Panc1 (cell line): ENCODE measurements around the gene DEAF1. TPM values are rescaled to one million over a fixed set of nuclear protein-coding genes. Genes with fewer than 3 reads are reported as not detected.

Source experiments
- ATAC-seq: fragments of 200-7000 bp; cut with Tn5 transposase; 2 replicates; pipeline ENCODE4 v1.9.1; 2020; ENCODE audit warnings: mild to moderate bottlenecking, moderate library complexity
- BruUV-seq: library from RNA; stranded (reverse); fragments of 400-500 nt; replicated peaks from 2 replicates; lab custom pipeline; 2021; lab: Mats Ljungman, UMichigan
- CTCF ChIA-PET: fragments of 300-600 bp; sonication (Branson Sonifier 250); formaldehyde crosslinking; loops from one replicate; lab custom pipeline; 2022; ENCODE audit warnings: antibody characterized with exemption; lab: Charles Lee
- POLR2A ChIA-PET: fragments of 300-600 bp; sonication (Branson Sonifier 250); formaldehyde crosslinking; loops from one replicate; lab custom pipeline; 2022; ENCODE audit warnings: antibody characterized with exemption; lab: Charles Lee
- DNase-seq: peaks from one replicate; pipeline ENCODE4 v3.0.0-alpha.2; 2010; ENCODE audit warnings: low read depth, low spot score
- H3K27ac ChIP-seq: 2 replicates; pipeline ENCODE4 v1.5.1; 2011; ENCODE audit warnings: mild to moderate bottlenecking, low read length, inconsistent platforms
- H3K27me3 ChIP-seq: fragments of 200-500 bp; sonication (Bioruptor generic); 2 replicates; pipeline ENCODE4 v1.6.0; 2014; ENCODE audit warnings: low read length, inconsistent platforms; ENCODE audit not compliant: control insufficient read depth, insufficient read depth
- H3K36me3 ChIP-seq: fragments of 200-500 bp; sonication (Bioruptor generic); 2 replicates; pipeline ENCODE4 v1.5.1; 2014; ENCODE audit warnings: inconsistent platforms, mild to moderate bottlenecking, low read length, moderate library complexity; ENCODE audit not compliant: control insufficient read depth, insufficient read depth
- H3K4me1 ChIP-seq: 2 replicates; pipeline ENCODE4 v1.5.1; 2011; ENCODE audit warnings: inconsistent platforms, mild to moderate bottlenecking, low read length, moderate library complexity; ENCODE audit not compliant: control insufficient read depth, insufficient read depth
- H3K4me3 ChIP-seq, 2 experiments: 2 replicates each; pipeline ENCODE4 v1.5.1; 2011 to 2012; ENCODE audit warnings: low read depth in 2 of 2, low read length in 2 of 2, mild to moderate bottlenecking in 2 of 2, inconsistent platforms in 1 of 2, moderate library complexity in 1 of 2
- H3K9me3 ChIP-seq: fragments of 200-500 bp; sonication (Bioruptor generic); 2 replicates; pipeline ENCODE4 v1.5.1; 2014; ENCODE audit warnings: low read depth, mild to moderate bottlenecking, inconsistent platforms, low read length, moderate library complexity; ENCODE audit not compliant: control insufficient read depth, insufficient read depth
- POLR2AphosphoS5 ChIP-seq: IDR thresholded peaks from 2 replicates; pipeline ENCODE4 v1.6.1; 2012; ENCODE audit warnings: mild to moderate bottlenecking, low read depth, low read length, moderate library complexity
- SIN3A ChIP-seq: IDR thresholded peaks from 2 replicates; pipeline ENCODE4 v1.6.1; 2012; ENCODE audit warnings: low read depth, mild to moderate bottlenecking, low read length, moderate library complexity, borderline replicate concordance; ENCODE audit not compliant: insufficient read depth
- TCF7L2 ChIP-seq: IDR thresholded peaks from 2 replicates; pipeline ENCODE4 v1.6.1; 2011; ENCODE audit warnings: mild to moderate bottlenecking, low read depth, low read length, inconsistent platforms
- in situ Hi-C: cut with HindIII; loops from 2 replicates; pipeline ENCODE4 v1.10.0; 2016; ENCODE audit warnings: low sequenced_read_pairs, low pct_unique_long_range_greater_than_20kb
- intact Hi-C: fragments of 100-400 bp; cut with micrococcal nuclease; formaldehyde crosslinking; loops from one replicate; pipeline ENCODE4 v1.10.0; 2022; ENCODE audit not compliant: unreplicated experiment
- total RNA-seq: library from RNA; stranded (reverse); gene quantifications from one replicate; pipeline ENCODE4 v1.2.1, GENCODE V29; 2021; ENCODE audit not compliant: unreplicated experiment
- TF ChIP-seq, protein P1 (sequence below), 2 experiments: IDR thresholded peaks; 2 replicates each; pipeline ENCODE4 v1.6.1; 2011 to 2012; ENCODE audit warnings: low read depth in 2 of 2, control low read depth in 1 of 2, low read length in 1 of 2, mild to moderate bottlenecking in 1 of 2, moderate library complexity in 1 of 2; ENCODE audit not compliant: insufficient read depth in 1 of 2
- TF ChIP-seq, protein P2 (sequence below): fragments of 450-650 bp; IDR thresholded peaks from 2 replicates; pipeline ENCODE4 v1.5.1; 2017; ENCODE audit warnings: mild to moderate bottlenecking

The DEAF1 gene
- total RNA-seq, 1 experiment from 2014 or later = 105 TPM

DNA sequence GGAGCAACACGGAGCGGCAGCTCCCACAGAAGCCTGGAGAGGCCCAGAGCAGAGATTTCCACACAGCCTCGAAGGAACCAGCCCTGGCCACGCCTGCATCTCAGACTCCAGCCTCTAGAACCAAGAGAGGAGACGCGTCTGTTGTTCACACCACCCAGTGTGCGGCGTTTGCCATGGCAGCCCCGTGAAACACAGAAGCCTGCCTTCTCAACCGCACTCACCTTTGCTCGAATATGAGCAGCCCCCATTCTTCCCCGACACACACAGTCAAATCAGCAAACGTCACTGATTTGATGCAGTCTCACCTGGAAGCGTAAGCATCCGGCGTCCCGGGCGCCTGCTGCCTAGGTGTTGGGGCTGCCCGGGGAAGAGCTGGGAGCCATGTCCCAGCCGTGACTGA lies 38.0 kb upstream of the DEAF1 start:
- no TSS peak for BruUV-seq
- no peaks in the 10 kb centered on the region for H3K36me3 ChIP-seq
- peaks cover 24% of the 10 kb centered on the region for H3K4me1 ChIP-seq
- H3K27ac ChIP-seq = no peak overlapping the region
- no peak overlapping the region for H3K4me3 ChIP-seq
- intact Hi-C loops (no loop called here), in situ Hi-C loops (no loop called here)
- no peaks in the 10 kb centered on the region for H3K27me3 ChIP-seq
- CTCF ChIA-PET = no interaction called here
- TF ChIP-seq, protein P1, sequence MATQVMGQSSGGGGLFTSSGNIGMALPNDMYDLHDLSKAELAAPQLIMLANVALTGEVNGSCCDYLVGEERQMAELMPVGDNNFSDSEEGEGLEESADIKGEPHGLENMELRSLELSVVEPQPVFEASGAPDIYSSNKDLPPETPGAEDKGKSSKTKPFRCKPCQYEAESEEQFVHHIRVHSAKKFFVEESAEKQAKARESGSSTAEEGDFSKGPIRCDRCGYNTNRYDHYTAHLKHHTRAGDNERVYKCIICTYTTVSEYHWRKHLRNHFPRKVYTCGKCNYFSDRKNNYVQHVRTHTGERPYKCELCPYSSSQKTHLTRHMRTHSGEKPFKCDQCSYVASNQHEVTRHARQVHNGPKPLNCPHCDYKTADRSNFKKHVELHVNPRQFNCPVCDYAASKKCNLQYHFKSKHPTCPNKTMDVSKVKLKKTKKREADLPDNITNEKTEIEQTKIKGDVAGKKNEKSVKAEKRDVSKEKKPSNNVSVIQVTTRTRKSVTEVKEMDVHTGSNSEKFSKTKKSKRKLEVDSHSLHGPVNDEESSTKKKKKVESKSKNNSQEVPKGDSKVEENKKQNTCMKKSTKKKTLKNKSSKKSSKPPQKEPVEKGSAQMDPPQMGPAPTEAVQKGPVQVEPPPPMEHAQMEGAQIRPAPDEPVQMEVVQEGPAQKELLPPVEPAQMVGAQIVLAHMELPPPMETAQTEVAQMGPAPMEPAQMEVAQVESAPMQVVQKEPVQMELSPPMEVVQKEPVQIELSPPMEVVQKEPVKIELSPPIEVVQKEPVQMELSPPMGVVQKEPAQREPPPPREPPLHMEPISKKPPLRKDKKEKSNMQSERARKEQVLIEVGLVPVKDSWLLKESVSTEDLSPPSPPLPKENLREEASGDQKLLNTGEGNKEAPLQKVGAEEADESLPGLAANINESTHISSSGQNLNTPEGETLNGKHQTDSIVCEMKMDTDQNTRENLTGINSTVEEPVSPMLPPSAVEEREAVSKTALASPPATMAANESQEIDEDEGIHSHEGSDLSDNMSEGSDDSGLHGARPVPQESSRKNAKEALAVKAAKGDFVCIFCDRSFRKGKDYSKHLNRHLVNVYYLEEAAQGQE (IDR thresholded peaks at IDR 0.05; ENCODE audit: insufficient read depth in 1 of 2, low read depth in 2 of 2, low read length in 1 of 2) = no peak
- TF ChIP-seq, protein P2, sequence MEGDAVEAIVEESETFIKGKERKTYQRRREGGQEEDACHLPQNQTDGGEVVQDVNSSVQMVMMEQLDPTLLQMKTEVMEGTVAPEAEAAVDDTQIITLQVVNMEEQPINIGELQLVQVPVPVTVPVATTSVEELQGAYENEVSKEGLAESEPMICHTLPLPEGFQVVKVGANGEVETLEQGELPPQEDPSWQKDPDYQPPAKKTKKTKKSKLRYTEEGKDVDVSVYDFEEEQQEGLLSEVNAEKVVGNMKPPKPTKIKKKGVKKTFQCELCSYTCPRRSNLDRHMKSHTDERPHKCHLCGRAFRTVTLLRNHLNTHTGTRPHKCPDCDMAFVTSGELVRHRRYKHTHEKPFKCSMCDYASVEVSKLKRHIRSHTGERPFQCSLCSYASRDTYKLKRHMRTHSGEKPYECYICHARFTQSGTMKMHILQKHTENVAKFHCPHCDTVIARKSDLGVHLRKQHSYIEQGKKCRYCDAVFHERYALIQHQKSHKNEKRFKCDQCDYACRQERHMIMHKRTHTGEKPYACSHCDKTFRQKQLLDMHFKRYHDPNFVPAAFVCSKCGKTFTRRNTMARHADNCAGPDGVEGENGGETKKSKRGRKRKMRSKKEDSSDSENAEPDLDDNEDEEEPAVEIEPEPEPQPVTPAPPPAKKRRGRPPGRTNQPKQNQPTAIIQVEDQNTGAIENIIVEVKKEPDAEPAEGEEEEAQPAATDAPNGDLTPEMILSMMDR = no peak
- no peak for TF ChIP-seq POLR2AphosphoS5
- TF ChIP-seq SIN3A = no peak
- no peak for TF ChIP-seq TCF7L2
- no peak for ATAC-seq
- no peak for DNase-seq
- H3K9me3 ChIP-seq = no peaks in the 10 kb centered on the region
- POLR2A ChIA-PET = no interaction called here

DNA sequence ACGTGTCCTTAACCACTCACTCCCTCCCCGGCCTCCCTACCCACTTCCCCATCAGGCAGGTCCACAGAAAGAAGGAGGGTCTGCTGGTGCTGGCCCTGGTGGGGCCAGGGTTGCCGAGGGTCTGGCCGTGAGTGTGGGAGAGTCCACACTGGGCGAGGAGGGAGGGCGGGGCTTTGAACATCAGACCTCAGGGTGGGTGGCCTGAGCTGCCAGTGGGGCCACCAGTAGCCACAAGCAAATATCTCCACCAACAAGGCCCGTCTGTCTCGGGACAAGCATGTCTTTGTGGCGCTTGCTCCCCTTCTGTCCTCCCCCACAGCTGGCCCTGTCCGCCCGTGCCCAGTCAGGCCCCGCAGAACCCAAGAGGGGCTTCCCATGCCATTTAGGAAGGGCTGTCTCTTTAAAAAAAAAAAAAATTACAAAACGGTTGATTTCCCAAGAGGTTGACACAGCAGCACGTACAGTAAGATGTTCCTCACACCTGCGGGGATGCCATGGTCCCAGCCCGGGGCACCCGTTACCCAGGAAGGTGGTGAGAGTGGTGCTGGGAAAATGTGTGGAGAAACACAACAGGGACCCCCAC lies 34.6 kb upstream of the DEAF1 start:
- DNase-seq (no peak), ATAC-seq (no peak)
- Histone ChIP-seq H3K27ac (peak overlapping the region; percentile 45), H3K36me3 (no peaks in the 10 kb centered on the region; the same call in 1 of the 2 replicates), H3K27me3 (no peaks in the 10 kb centered on the region), H3K4me3 (no peak overlapping the region), H3K4me1 (peaks cover 36% of the 10 kb centered on the region), H3K9me3 (no peaks in the 10 kb centered on the region)
- intact Hi-C loops (loop anchor here (10.0 kb wide), 1 partner anchor 175 kb away; no protein-coding TSS in a partner anchor), in situ Hi-C loops (no loop called here)
- POLR2A ChIA-PET = no interaction called here
- TF ChIP-seq, protein P2 = no peak
- TF ChIP-seq POLR2AphosphoS5 = no peak
- BruUV-seq = no TSS peak
- CTCF ChIA-PET = interaction anchor here (0.6 kb wide), 1 partner anchor 319 kb away, joined by 6 read pairs; no protein-coding TSS in a partner anchor
